Stimulated activated CD8-positive, alpha-beta memory T cell treated with anti-CD3 and anti-CD28 coated beads, Interleukin-2, amount 100 ng/mL, for 48 hours (primary cell): ENCODE results near the gene PPP1R18.
A peak's percentile ranks its signal among the peaks of the same experiment; 100 is the strongest.
"Not testable (repeated sequence)": the region's sequence is repeated elsewhere in the genome, so short reads cannot be mapped to it uniquely, and the experiment has no call there.

Source experiments
- DNase-seq, 2 donors: peaks; one replicate each; pipeline ENCODE4 v3.0.0-alpha.2; 2020; ENCODE audit warnings: low read depth in 2 of 2

The PPP1R18 gene, protein sequence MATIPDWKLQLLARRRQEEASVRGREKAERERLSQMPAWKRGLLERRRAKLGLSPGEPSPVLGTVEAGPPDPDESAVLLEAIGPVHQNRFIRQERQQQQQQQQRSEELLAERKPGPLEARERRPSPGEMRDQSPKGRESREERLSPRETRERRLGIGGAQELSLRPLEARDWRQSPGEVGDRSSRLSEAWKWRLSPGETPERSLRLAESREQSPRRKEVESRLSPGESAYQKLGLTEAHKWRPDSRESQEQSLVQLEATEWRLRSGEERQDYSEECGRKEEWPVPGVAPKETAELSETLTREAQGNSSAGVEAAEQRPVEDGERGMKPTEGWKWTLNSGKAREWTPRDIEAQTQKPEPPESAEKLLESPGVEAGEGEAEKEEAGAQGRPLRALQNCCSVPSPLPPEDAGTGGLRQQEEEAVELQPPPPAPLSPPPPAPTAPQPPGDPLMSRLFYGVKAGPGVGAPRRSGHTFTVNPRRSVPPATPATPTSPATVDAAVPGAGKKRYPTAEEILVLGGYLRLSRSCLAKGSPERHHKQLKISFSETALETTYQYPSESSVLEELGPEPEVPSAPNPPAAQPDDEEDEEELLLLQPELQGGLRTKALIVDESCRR

DNA sequence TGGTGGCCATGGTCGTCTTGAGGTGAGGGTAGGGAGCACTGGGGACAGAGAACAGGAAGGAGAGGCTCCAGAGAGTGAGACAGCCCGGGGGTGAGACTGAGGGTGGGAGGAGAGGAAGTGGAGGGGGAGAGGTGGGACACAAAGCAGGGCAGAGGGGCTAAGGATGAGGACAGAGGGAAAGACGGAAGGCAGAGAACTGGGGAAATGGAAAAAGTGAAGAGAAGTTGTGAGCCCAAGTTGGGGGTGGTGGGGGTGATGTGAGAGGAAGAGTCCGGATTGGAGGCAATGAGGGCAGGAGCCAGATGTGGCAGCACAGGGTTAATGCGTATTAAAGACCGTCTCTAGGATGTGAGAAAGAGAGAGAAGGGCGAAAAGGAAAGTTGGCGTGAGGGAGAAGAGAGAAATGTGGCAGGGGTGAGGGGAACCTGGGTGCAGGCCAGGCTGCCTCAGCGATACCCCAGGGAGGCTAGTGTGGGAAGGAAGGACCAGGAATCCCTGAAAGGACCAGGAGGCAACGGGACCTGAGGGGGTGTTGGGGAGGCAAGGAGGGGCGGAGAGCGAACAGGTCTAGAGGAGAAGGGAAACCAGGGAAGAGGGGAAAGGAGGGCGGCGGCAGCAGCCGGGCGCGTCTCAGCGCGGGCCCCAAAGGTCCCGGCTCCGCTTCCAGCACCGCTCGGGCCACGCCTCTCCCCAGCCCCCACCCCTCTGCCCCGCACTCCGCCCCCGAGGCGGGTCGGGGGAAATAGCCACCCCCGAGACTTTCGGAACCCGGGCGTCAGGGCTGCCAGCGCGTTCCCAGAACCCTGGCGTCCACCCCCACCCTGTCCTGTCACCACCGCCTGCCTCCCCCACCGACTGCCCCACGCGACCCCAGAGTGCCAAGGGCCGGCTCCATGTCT is at the start of gene PPP1R18:
TSS of gene PPP1R18 (minus strand) at position 637 of the 899 bp plus-strand sequence. CDS start at position 10, 627 bp downstream.
- DNase-seq, result peak; percentile 78 to 82

DNA sequence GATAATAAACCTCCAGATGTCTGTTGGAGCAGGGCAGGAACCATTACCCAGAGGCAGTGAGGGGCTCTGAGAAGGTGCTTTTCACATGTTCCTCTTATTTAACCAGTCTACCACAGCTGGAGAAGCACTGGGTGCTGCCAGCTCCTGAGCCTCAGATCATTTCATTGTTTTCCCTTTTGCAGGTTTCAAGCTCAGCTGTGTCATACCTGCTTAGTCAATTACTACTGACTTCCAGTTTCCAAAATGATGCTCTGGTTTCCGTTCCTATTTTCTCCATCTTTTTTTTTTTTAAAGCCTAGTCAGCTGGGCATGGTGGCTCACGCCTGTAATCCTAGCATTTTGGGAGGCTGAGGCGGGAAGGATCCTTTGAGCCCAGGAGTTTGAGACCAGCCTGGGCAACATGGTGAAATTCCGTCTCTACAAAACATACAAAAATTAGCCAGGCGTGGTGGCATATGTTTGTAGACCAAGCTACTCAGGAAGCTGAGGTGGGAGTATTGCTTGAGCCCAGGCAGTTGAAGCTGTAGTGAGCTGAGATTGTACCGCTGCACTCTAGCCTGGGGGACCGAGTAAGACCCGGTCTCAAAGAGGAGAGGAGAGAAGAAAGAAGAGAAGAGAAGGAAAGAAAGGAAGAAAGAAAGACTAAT is 49.3 kb upstream of the PPP1R18 start:
- no peak for DNase-seq

DNA sequence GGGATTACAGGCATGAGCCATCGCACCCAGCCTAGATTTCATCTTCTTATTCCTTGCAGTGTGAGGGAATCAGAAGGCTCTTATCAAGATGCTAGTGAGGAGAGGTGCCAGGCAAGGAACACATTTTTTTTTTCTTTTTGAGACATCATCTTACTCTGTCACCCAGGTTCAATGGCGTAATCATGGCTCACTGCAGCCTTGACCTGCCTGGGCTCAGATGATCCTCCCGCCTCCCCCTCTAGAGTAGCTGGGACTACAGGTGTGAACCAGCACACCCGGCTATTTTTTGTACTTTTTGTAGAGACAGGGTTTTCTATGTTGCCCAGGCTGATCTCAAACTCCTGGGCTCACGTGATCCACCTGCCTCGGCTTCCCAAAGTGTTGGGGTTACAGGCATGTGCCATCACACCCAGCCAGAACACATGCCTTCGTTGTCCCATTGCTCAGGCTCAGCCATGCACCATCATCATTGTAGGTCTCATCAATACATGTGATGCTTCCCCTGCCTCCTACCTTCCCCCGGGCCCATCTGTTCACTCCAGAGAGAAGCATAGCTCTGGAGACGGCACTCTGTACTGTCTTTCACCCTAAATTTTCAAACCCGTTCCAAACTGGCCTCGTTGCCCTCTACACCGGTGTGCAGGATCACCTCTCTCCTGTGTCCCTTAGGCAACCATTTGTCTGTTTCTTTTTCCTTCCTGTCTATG is 45.9 kb upstream of the PPP1R18 start:
- DNase-seq, result no peak

GRCh38 chr6:30730601-30731435 is 44.4 kb upstream of the PPP1R18 start:
- peak; percentile 74 to 77 for DNase-seq

DNA sequence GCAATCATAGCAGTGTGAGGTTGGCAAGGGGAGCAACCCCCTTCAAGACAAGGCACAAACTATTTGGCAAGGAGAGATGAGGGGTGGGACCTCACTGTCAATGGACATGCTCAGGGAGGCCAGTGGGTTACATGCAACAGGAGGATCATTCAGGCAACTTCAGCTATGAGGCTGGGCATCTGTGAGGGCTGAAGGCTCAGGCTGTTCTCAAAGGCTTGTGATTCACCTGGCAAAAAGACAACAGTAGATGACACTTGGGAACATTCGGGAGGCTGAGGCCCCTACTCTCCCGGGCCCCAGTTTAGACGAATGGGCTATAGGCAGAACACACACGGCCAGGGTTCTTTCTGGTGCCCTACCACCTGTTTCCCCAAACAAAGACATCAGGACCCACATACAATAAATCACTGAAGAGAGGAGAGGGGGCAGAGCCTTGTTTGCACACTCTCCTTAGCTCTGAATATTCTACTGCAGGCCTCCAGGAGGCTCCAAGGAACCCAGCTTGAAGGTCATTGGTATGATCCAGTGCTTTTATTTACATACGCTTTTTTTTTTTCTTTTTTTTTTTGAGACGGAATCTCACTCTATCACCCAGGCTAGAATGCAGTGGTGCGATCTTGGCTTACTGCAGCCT is 41.6 kb upstream of the PPP1R18 start:
- DNase-seq, result no peak

DNA sequence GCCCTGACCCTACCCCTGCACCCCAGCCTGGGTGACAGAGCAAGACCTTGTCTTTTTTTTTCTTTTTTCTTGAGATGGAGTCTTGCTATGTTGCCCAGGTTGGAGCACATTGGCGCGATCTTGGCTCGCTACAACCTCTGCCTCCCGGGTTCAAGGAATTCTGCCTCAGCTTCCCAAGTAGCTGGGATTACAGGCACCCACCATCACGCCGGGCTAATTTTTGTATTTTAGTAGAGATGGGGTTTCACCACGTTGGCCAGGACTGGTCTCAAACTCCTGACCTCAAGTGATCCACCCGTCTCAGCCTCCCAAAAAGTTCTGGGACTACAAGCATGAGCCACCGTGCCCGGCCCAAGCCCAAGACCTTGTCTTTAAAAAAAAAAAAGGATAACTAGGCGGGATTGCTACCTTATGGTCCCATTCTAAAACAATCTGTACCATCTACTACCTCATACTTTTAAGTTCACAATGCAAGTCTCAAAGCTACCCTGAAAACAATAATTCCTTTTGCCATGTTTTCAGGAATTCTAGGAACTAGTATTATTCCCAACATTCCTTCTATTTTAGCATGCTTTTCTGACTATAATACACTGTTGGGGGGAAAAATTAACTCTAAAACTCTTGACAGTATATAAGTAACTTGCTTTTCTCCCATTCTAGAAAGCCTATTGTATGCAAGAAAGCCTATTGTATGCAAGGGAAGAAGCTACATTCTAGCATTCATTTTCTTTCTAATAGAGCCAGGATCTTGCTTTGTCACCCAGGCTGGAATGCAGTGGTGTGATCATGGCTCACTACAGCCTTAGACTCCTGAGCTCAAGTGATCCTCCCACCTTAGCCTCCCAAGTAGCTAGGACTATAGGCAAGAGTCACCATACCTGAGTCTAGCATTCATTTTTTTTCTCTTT is 40.3 kb upstream of the PPP1R18 start:
- no peak for DNase-seq

DNA sequence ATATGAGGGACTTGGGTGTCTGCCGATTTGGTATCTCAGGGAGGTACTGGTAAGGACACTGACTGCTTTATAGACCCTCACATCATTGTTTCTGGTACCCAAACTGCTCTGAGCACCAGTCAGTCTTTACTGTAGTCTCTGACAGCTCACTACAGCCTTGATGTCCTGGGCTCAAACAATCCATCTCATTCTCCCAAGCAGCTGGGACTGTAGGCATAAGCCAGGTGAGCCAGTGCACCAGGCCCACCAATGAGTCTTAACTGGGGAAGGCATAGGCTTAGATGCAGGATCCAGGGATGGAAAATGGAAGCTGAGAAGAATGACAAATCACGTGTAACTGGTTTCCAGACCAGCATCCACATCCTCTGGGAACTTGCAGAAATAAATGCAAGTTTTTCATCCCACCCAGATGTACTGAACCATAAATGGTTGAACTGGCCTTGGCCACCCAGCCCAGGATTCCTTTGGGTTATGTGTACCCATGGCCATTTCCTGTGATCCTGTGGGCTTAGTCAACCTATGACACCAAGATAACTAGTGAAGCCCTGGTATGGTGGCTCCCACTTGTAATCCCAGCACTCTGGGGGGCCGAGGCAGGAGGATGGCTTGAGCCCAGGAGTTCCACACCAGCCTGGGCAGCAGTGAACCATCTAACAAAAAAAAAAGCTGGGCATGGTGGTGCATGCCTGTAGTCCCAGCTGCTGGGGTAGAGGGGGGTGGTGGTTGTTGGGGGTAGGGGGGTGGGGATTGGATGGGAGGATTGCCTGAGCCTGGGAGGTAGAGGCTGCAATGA is 39.5 kb upstream of the PPP1R18 start:
- no peak for DNase-seq

DNA sequence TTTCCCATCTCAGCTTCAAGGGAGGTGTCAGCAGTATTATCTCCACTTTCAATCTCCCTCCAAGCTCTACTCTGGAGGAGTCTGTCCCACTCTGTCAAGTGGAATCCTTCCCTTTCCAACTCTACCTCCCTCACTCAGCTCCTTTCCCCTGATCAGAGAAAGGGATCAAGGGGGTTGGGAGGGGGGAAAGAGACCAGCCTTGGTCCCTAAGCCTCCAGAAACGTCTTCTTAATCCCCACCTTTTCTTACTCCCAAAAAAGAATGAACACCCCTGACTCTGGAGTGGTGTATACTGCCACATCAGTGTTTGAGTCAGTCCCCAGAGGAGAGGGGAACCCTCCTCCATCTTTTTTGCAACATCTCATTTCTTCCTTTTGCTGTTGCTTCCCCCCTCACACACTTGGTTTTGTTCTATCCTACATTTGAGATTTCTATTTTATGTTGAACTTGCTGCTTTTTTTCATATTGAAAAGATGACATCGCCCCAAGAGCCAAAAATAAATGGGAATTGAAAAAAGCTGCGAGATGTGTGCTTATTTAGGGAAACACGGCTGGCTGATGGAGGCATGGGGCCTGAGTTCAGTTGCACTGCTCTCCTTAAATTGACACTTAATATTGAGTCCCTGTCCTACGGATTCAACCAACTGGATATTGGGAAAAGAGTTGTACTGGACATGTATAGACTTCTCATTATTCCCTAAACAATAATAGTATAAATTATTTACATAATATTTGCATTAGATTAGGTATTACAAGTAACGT is 38.6 kb upstream of the PPP1R18 start:
- no peak for DNase-seq

DNA sequence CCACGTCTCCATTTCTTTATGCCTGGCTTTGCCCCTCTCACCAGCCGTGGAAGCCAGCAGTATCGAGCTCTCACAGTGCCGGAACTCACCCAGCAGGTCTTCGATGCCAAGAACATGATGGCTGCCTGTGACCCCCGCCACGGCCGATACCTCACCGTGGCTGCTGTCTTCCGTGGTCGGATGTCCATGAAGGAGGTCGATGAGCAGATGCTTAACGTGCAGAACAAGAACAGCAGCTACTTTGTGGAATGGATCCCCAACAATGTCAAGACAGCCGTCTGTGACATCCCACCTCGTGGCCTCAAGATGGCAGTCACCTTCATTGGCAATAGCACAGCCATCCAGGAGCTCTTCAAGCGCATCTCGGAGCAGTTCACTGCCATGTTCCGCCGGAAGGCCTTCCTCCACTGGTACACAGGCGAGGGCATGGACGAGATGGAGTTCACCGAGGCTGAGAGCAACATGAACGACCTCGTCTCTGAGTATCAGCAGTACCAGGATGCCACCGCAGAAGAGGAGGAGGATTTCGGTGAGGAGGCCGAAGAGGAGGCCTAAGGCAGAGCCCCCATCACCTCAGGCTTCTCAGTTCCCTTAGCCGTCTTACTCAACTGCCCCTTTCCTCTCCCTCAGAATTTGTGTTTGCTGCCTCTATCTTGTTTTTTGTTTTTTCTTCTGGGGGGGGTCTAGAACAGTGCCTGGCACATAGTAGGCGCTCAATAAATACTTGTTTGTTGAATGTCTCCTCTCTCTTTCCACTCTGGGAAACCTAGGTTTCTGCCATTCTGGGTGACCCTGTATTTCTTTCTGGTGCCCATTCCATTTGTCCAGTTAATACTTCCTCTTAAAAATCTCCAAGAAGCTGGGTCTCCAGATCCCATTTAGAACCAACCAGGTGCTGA is 37.6 kb upstream of the PPP1R18 start:
- DNase-seq, result not testable (repeated sequence)

DNA sequence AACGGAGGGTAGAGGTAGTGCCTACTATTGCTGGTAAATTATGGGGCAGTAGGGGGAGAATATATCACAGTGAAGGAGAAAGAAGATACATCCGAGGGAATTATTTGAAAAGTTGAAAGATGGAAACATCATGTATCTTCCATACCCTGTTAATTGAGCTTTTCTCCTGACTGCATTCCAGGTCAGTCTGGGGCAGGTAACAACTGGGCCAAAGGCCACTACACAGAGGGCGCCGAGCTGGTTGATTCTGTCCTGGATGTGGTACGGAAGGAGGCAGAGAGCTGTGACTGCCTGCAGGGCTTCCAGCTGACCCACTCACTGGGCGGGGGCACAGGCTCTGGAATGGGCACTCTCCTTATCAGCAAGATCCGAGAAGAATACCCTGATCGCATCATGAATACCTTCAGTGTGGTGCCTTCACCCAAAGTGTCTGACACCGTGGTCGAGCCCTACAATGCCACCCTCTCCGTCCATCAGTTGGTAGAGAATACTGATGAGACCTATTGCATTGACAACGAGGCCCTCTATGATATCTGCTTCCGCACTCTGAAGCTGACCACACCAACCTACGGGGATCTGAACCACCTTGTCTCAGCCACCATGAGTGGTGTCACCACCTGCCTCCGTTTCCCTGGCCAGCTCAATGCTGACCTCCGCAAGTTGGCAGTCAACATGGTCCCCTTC is 36.9 kb upstream of the PPP1R18 start:
- DNase-seq, result not testable (repeated sequence)

- peak; percentile 67 to 81 for DNase-seq
Observed at GRCh38 chr6:30722280-30723112, 36.1 kb upstream of the PPP1R18 start.

DNA sequence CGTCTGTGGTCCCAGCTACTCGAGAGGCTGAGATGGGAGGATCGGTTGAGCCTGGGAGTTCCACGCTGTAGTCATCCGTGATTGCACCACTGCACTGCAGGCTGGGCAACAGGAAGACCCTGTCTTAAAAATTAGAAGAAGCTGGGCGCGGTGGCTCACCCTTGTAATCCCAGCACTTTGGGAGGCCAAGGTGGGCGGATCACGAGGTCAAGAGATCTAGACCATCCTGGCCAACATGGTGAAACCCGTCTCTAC is 35.5 kb upstream of the PPP1R18 start:
- not testable (repeated sequence) for DNase-seq

DNA sequence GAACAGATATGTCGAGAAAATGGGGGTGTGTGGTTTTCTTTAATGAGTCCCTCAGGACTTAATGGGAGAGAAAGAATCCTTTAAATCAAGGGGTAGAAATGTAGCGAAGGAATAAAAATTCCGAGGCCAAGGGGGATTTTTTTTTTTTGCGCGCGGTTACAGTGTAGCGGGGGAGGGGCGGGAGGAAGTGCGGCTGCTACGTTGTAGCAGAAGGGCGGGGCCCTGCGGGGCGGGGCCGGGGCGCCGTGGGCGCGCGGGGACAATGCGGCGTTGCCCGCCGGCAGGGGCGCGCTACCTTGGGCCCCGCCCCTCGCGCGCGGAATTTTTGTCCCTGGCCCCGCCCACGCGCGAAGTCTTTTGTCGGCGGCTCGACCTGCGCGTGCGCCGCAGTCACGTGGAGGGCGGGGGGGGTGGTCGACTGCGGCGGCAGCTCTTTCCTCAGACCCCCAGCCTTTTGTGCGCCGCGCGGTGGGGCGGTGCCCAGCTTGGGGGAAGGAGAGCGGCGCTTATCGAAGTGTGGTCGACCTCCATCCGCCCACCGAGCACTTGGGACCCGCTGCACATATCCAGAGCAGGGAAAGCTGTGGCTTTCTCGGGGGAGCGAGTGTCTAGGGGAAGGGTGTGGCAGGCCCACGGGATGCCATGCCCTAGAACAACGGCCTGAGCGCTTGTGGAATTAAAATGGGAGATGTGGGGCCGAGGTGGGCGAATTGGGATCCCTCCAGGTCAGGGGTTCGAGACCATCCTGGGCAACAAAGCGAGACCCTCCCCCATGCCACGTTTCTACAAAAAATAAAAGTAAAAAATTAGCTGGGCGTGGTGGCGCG is 35.0 kb upstream of the PPP1R18 start:
- DNase-seq, result peak; percentile 93 to 97

DNA sequence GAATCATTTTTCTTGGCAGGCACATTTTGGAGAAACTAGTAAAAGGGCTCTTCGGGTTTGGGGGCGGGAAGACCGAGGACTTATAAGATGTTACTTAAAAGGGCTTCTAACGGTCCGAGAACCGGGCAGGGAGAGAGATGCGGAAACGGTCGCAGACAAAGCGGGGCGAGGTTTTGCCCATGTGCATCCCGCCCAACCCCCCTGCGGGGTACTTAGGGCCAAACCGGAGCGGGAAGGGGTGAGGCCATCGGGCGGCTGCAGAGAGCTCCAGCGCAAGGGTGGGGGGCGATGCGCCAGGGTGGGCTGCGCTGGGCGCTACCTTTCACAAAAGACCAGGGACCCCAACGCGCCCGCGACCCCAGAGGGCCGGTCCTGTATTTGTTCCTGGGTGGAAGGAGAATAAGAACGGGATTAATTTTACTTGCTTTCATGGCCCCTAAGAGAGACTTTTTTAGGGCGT is 34.3 kb upstream of the PPP1R18 start:
- peak; percentile 55 to 59 for DNase-seq
